Vagina (tissue), 2 donors: ENCODE results near the gene TIGAR. TPM values are rescaled to one million over a fixed set of nuclear protein-coding genes. Genes with fewer than 3 reads are reported as not detected.

ENCODE experiments used
- DNase-seq, 2 donors: peaks; one replicate each; pipeline ENCODE4 v3.0.0-alpha.2; 2017; ENCODE audit errors: extremely low spot score in 2 of 2
- H3K27ac ChIP-seq: fragments of 200-600 bp; sonication (generic); one replicate; pipeline ENCODE4 v1.5.1; 2019
- H3K27me3 ChIP-seq: fragments of 200-600 bp; sonication (generic); one replicate; pipeline ENCODE4 v1.5.1; 2019
- H3K36me3 ChIP-seq, 2 donors: fragments of 200-600 bp; sonication (generic); one replicate each; pipeline ENCODE4 v1.5.1; 2017 to 2019
- H3K4me1 ChIP-seq: fragments of 200-600 bp; sonication (generic); one replicate; pipeline ENCODE4 v1.5.1; 2019
- H3K4me3 ChIP-seq, 2 donors: fragments of 200-600 bp; sonication (generic); 1 replicate in 1 of 2; 2 replicates in 1 of 2; pipeline ENCODE4 v1.5.1; 2016 to 2019
- H3K9me3 ChIP-seq: fragments of 200-600 bp; sonication (generic); one replicate; pipeline ENCODE4 v1.5.1; 2019
- POLR2A ChIP-seq, 2 donors: fragments of 450-650 bp; IDR thresholded peaks; one replicate each; pipeline ENCODE4 v1.6.1; 2017; ENCODE audit warnings: antibody characterized with exemption in 2 of 2, mild to moderate bottlenecking in 2 of 2, moderate library complexity in 2 of 2
- POLR2AphosphoS5 ChIP-seq, 2 donors: sonication (generic); formaldehyde crosslinking; IDR thresholded peaks; one replicate each; pipeline ENCODE4 v1.9.0; 2017; ENCODE audit warnings: antibody characterized with exemption in 2 of 2, mild to moderate bottlenecking in 2 of 2, low read depth in 1 of 2; ENCODE audit not compliant: insufficient read depth in 1 of 2
- intact Hi-C: fragments of 100-400 bp; cut with DNase I; formaldehyde crosslinking; loops from one replicate; pipeline ENCODE4 v1.15.1; 2023
- total RNA-seq: library from RNA; depleted of rRNA; stranded (reverse); fragments of >200 nt; gene quantifications from one replicate; pipeline ENCODE4 v1.2.3, GENCODE V29; 2016
- TF ChIP-seq, protein P1 (sequence below), 3 experiments: fragments of 450-650 bp in 2 of 3; fragments of 200-600 bp in 1 of 3; sonication (generic) in 1 of 3; IDR thresholded peaks; one replicate each; pipeline ENCODE4 v1.5.1; 2017 to 2019; ENCODE audit warnings: antibody characterized with exemption in 3 of 3, mild to moderate bottlenecking in 2 of 3, moderate library complexity in 2 of 3

The TIGAR gene
- total RNA-seq, 1 donor from 2014 or later = 0.98 TPM

- Histone ChIP-seq H3K9me3 (no peaks in the 10 kb centered on the region), H3K4me1 (peaks cover 65% of the 10 kb centered on the region), H3K27ac (peak overlapping the region; percentile 39), H3K36me3 (peaks cover 0 to 32% of the 10 kb centered on the region in 2 donors), H3K4me3 (no peak overlapping the region), H3K27me3 (no peaks in the 10 kb centered on the region)
- DNase-seq = no peak
- intact Hi-C loops = no loop called here
- no peak for TF ChIP-seq POLR2AphosphoS5 (IDR thresholded peaks at IDR 0.05; ENCODE audit: insufficient read depth in 1 of 2, low read depth in 1 of 2)
- no peak for TF ChIP-seq POLR2A (IDR thresholded peaks at IDR 0.05)
- TF ChIP-seq, protein P1, sequence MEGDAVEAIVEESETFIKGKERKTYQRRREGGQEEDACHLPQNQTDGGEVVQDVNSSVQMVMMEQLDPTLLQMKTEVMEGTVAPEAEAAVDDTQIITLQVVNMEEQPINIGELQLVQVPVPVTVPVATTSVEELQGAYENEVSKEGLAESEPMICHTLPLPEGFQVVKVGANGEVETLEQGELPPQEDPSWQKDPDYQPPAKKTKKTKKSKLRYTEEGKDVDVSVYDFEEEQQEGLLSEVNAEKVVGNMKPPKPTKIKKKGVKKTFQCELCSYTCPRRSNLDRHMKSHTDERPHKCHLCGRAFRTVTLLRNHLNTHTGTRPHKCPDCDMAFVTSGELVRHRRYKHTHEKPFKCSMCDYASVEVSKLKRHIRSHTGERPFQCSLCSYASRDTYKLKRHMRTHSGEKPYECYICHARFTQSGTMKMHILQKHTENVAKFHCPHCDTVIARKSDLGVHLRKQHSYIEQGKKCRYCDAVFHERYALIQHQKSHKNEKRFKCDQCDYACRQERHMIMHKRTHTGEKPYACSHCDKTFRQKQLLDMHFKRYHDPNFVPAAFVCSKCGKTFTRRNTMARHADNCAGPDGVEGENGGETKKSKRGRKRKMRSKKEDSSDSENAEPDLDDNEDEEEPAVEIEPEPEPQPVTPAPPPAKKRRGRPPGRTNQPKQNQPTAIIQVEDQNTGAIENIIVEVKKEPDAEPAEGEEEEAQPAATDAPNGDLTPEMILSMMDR (IDR thresholded peaks at IDR 0.05) = no peak
Observed at GRCh38 chr12:4286771-4287317, 34.2 kb upstream of the TIGAR start.

GRCh38 chr12:4287325-4288211 lies 33.4 kb upstream of the TIGAR start:
- Histone ChIP-seq H3K27ac (peak overlapping the region; percentile 39), H3K4me3 (no peak overlapping the region), H3K36me3 (peaks cover 0 to 25% of the 10 kb centered on the region in 2 donors), H3K4me1 (peaks cover 69% of the 10 kb centered on the region), H3K9me3 (no peaks in the 10 kb centered on the region), H3K27me3 (no peaks in the 10 kb centered on the region)
- intact Hi-C loops = no loop called here
- no peak for DNase-seq
- TF ChIP-seq, protein P1 (IDR thresholded peaks at IDR 0.05) = no peak
- TF ChIP-seq POLR2A (IDR thresholded peaks at IDR 0.05) (no peak), POLR2AphosphoS5 (IDR thresholded peaks at IDR 0.05; ENCODE audit: insufficient read depth in 1 of 2, low read depth in 1 of 2) (no peak)

DNA sequence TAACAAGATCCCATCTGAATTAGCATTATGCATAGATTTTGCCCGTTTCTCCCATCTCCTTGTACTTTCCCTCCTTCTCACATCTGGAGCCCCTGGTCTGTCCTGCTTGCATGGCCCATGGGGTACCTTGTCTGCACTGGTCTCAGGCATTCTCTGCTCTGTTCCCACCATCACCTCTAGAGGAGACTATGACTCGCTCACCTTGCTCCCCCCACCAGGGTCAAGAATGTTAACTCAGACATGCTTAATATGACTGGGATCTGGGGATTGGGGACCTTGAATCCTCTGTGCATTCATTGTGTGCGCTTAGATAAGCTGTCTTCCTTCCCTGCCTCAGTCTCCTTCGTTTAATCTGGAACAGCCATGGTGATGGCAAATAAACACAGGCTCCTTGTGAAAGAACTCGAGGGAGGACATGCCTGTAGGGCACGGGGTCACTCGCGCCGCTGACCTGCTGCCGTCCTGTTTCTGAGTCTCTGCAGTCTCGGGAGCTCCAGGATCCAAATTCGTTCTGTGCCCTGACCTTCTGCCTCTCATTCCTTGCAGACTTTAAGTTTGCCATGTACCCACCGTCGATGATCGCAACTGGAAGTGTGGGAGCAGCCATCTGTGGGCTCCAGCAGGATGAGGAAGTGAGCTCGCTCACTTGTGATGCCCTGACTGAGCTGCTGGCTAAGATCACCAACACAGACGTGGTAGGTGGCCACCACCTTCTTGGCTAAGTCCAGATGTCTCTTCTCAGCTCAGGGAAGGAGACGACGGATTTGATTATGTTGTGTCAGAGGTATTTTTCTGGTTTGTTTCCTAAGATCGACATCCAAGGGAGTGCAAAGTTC lies 32.5 kb upstream of the TIGAR start:
- TF ChIP-seq, protein P1 (IDR thresholded peaks at IDR 0.05) = no peak
- no peak for TF ChIP-seq POLR2AphosphoS5 (IDR thresholded peaks at IDR 0.05; ENCODE audit: insufficient read depth in 1 of 2, low read depth in 1 of 2)
- no peak for TF ChIP-seq POLR2A (IDR thresholded peaks at IDR 0.05)
- H3K36me3 ChIP-seq = peaks cover 0 to 15% of the 10 kb centered on the region in 2 donors
- peak overlapping the region; percentile 39 for H3K27ac ChIP-seq
- no peaks in the 10 kb centered on the region for H3K9me3 ChIP-seq
- intact Hi-C loops = no loop called here
- H3K4me1 ChIP-seq = peaks cover 71% of the 10 kb centered on the region
- no peaks in the 10 kb centered on the region for H3K27me3 ChIP-seq
- H3K4me3 ChIP-seq = no peak overlapping the region
- no peak for DNase-seq

DNA sequence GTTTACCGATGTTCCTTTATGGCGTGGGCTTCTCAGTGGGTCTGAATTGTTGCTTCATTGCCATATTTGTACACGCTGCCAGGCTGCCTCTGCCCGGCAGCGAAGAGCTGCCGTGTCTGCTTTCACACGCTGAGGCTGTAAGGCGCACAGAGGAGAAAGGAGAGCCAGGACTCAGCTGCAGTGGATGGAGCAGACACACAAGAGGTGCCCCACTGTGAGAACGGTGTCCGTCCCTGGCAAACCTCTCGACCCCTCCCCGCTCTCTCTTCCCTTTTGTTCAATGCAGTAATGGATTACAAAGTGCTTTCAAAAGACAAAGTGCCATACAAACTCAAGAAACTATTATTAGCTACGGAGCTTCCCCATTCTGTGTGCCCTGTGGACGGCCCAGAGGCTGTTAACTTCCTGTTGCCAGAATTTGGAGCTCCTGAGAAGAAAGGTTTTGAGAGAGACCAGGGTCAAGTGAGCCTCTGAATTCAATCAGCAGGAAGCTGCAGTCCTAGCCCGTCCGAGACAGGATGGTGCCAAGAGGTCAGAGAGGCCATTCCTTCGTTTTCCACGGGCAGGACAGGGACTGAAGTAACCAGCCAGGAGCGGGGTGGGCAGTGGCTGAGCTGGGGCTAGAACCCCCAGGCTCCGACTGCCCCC lies 31.7 kb upstream of the TIGAR start:
- no peak overlapping the region for H3K4me3 ChIP-seq

More for the DNA sequence above, 31.7 kb upstream of the TIGAR start:
- Histone ChIP-seq H3K9me3 (no peaks in the 10 kb centered on the region), H3K36me3 (peaks cover 0 to 15% of the 10 kb centered on the region in 2 donors), H3K27ac (peak overlapping the region; percentile 4), H3K27me3 (no peaks in the 10 kb centered on the region), H3K4me1 (peaks cover 72% of the 10 kb centered on the region)
- DNase-seq = no peak
- TF ChIP-seq POLR2A (IDR thresholded peaks at IDR 0.05) (no peak), POLR2AphosphoS5 (IDR thresholded peaks at IDR 0.05; ENCODE audit: insufficient read depth in 1 of 2, low read depth in 1 of 2) (no peak)
- TF ChIP-seq, protein P1 (IDR thresholded peaks at IDR 0.05) = no peak
- intact Hi-C loops = no loop called here
